Gastroesophageal sphincter (tissue), 2 donors: ENCODE results near the gene HIVEP3.

Experiments
- EP300 ChIP-seq: sonication (generic); formaldehyde crosslinking; IDR thresholded peaks from one replicate; pipeline ENCODE4 v1.6.1; 2017; ENCODE audit warnings: antibody characterized with exemption, mild to moderate bottlenecking
- POLR2A ChIP-seq, 2 donors: fragments of 450-650 bp; IDR thresholded peaks; one replicate each; pipeline ENCODE4 v1.6.1; 2017; ENCODE audit warnings: antibody characterized with exemption in 2 of 2, mild to moderate bottlenecking in 2 of 2, moderate library complexity in 1 of 2

DNA sequence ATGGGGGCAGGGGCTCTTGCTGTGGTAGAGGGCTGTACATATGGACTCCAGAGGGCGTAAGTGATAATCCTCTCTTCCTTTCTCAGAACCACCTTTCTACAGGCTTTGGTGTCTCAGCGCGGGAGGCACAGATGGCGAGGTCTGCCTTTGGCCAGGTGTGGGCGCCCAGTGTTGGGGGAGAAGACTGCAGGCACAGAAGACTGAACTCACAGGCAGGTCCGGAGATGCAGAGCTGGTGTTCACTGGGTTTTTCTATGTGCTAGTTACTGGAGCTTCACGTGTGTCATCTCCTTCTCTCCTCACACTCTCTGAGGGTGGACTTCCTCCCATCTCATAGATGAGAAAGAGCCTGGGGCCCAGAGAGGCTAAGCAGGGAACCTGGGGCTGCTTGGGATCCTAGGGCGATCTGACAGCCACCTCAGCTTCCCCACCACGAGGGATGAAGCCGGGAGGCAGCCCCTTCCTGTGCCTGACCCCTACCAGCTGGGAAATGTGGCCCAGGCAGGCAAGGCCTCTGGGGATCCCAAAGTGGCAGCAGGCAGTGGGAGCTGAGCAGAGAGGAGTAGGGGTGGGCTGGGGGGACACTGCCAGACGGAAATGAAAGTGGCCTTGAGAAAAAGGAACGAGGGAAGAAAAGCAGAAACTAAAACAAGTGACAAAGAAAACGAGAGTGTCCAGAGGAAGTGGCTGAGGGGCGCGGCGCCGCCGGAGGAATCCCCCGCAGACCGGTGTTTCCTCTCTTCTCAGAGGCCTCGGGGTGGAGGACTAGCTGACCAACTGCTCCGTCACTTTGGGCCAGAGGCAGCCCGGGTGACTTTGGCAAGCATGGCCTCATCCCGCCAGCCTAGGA is 191.6 kb downstream of the HIVEP3 start:
- TF ChIP-seq EP300 = no peak
- TF ChIP-seq POLR2A (IDR thresholded peaks at IDR 0.05) = no peak
